ENCODE data around the gene HEPHL1.

Gene HEPHL1

GRCh38 chr11:94132823-94133408, 111.8 kb downstream of the HEPHL1 start:
- Histone ChIP-seq H3K27ac (ENCODE audit: low read length) (no peak overlapping the region), H3K4me3 (ENCODE audit: low read length) (no peak overlapping the region), H3K9ac (ENCODE audit: low read length) (no peak overlapping the region), H3K27me3 (ENCODE audit: low read depth, low read length) (no peaks in the 10 kb centered on the region), H4K20me1 (ENCODE audit: insufficient read depth, low read length) (peaks cover 54% of the 10 kb centered on the region), H3K79me2 (ENCODE audit: low read length) (peaks cover 86% of the 10 kb centered on the region), H3K4me1 (ENCODE audit: low read length) (peaks cover 40% of the 10 kb centered on the region), H3K9me3 (ENCODE audit: insufficient read depth, low read length) (no peaks in the 10 kb centered on the region), H3K36me3 (replicated peaks; ENCODE audit: low read depth, low read length) (peaks cover 4% of the 10 kb centered on the region), H3K4me2 (ENCODE audit: low read length) (no peak overlapping the region), H2AFZ (ENCODE audit: low read depth, low read length) (no peak overlapping the region)
- TF ChIP-seq CTCF (IDR thresholded peaks at IDR 0.05; ENCODE audit: low read depth, low read length), result no peak
- no peak for TF ChIP-seq EZH2phosphoT487 (IDR thresholded peaks at IDR 0.05; ENCODE audit: low read depth)

DNA sequence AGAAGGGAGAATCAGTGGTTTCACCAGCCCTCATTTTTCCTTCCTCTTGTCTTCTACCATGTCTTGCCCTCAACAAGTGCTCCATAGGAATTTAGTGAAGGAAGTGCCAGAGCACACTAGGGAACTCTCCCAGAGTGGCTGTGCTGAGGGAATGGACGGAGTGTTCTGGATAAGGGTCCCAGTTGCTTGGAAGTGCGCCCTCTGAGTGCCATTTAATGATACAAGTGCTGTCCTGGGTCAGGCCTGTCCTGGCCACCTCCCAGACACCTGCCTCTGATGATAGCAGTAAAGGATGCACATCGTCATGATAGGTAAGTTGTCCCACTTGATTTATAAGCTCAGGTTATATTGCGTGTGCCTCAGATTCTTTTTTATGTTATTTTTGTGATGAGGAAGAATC, 112.6 kb downstream of the HEPHL1 start:
- H4K20me1 ChIP-seq (ENCODE audit: insufficient read depth, low read length), result peaks cover 61% of the 10 kb centered on the region
- H3K4me2 ChIP-seq (ENCODE audit: low read length), result no peak overlapping the region
- H3K79me2 ChIP-seq (ENCODE audit: low read length), result peaks cover 94% of the 10 kb centered on the region

DNA sequence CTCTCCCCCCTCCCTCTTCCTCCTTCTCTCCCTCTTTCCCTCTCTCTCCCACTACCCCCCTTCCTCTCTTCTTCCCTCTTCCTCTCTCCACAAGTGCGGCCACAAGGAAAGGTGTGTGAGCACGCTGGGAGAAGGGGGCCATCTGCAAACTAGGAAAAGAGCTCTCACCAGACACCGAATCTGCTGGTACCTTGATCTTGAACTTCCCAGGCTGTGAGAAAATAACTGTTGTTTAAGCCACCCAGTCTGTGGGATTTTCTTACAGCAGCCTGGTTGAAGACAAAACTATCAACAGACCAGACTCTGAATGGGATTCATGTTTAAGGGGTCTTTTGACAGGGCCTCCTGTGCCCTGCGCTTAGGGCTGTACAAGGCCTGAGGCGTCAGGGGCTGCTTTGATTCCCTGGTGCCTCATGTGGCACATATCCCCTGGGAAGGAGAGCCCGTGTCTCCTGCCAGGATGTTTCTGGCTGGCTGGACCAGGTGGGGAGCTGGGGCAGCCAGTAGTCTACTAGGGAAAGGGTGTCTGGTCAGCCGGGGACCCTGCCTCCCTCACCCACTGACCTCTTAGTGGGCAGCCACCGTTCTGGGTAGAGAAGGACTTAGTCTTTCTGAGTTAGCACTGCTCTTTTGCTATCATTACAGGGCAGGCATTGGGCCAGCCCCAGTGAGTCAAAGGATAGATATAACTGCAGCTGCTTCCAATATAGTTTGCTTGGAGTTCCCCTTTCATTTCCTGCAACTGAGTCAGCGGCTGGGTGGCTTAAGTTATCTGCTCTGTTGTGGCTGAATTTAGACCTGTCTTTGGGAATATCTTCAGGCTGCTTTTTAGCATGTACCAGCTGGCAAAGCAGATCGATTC, 113.7 kb downstream of the HEPHL1 start:
- Histone ChIP-seq H4K20me1 (ENCODE audit: insufficient read depth, low read length) (peaks cover 69% of the 10 kb centered on the region), H3K9me3 (ENCODE audit: insufficient read depth, low read length) (no peaks in the 10 kb centered on the region), H3K79me2 (ENCODE audit: low read length) (peaks cover 94% of the 10 kb centered on the region), H3K27me3 (ENCODE audit: low read depth, low read length) (no peaks in the 10 kb centered on the region), H3K4me1 (ENCODE audit: low read length) (peaks cover 35% of the 10 kb centered on the region), H2AFZ (ENCODE audit: low read depth, low read length) (no peak overlapping the region), H3K27ac (ENCODE audit: low read length) (peak overlapping the region; percentile 44; the same call in 1 of the 2 replicates), H3K4me3 (ENCODE audit: low read length) (peak overlapping the region; percentile 40), H3K9ac (ENCODE audit: low read length) (peak overlapping the region; percentile 40; the same call in 1 of the 2 replicates), H3K4me2 (ENCODE audit: low read length) (peak overlapping the region; percentile 74), H3K36me3 (replicated peaks; ENCODE audit: low read depth, low read length) (peaks cover 4% of the 10 kb centered on the region)
- TF ChIP-seq CTCF (IDR thresholded peaks at IDR 0.05; ENCODE audit: low read depth, low read length) (no peak), EZH2phosphoT487 (IDR thresholded peaks at IDR 0.05; ENCODE audit: low read depth) (no peak)

More for the DNA sequence above, 112.6 kb downstream of the HEPHL1 start:
- H2AFZ ChIP-seq (ENCODE audit: low read depth, low read length), result no peak overlapping the region
- H3K27ac ChIP-seq (ENCODE audit: low read length), result no peak overlapping the region
- H3K4me1 ChIP-seq (ENCODE audit: low read length), result peaks cover 38% of the 10 kb centered on the region
- peaks cover 4% of the 10 kb centered on the region for H3K36me3 ChIP-seq (replicated peaks; ENCODE audit: low read depth, low read length)
- no peaks in the 10 kb centered on the region for H3K9me3 ChIP-seq (ENCODE audit: insufficient read depth, low read length)
- TF ChIP-seq EZH2phosphoT487 (IDR thresholded peaks at IDR 0.05; ENCODE audit: low read depth) (no peak), CTCF (IDR thresholded peaks at IDR 0.05; ENCODE audit: low read depth, low read length) (no peak)
- H3K27me3 ChIP-seq (ENCODE audit: low read depth, low read length), result no peaks in the 10 kb centered on the region
- H3K4me3 ChIP-seq (ENCODE audit: low read length), result no peak overlapping the region
- H3K9ac ChIP-seq (ENCODE audit: low read length), result no peak overlapping the region

DNA sequence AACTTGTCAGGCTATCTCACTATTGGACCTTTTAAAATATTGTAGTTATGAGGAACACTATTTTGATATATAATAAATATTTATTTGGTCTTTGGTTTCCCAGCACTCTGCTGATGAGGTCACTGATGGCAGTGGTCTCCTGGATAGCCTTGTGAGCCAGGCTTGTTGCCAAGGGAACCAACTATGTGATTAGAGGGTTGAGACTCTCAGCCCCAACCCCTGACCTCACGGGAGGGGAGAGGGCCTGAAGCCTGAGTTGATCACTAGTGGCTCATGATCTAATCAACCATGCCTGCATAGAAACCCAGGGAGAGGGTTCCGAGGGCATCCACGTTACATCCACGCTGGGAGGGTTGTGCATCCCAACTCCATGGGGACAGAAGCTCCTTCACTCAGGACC, 118.3 kb downstream of the HEPHL1 start:
- no peak overlapping the region for H3K27ac ChIP-seq (ENCODE audit: low read length)
- H3K27me3 ChIP-seq (ENCODE audit: low read depth, low read length), result no peaks in the 10 kb centered on the region
- peaks cover 16% of the 10 kb centered on the region for H3K4me1 ChIP-seq (ENCODE audit: low read length)
- peaks cover 4% of the 10 kb centered on the region for H3K36me3 ChIP-seq (replicated peaks; ENCODE audit: low read depth, low read length)
- TF ChIP-seq EZH2phosphoT487 (IDR thresholded peaks at IDR 0.05; ENCODE audit: low read depth) (no peak), CTCF (IDR thresholded peaks at IDR 0.05; ENCODE audit: low read depth, low read length) (no peak)
- H3K9ac ChIP-seq (ENCODE audit: low read length), result no peak overlapping the region
- H3K9me3 ChIP-seq (ENCODE audit: insufficient read depth, low read length), result no peaks in the 10 kb centered on the region
- H3K4me2 ChIP-seq (ENCODE audit: low read length), result no peak overlapping the region
- H2AFZ ChIP-seq (ENCODE audit: low read depth, low read length), result no peak overlapping the region
- peaks cover 59% of the 10 kb centered on the region for H4K20me1 ChIP-seq (ENCODE audit: insufficient read depth, low read length)
- H3K4me3 ChIP-seq (ENCODE audit: low read length), result no peak overlapping the region
- peaks cover 89% of the 10 kb centered on the region for H3K79me2 ChIP-seq (ENCODE audit: low read length)
